TTC549 (cell line): ENCODE measurements around the gene KLF7.

Source experiments
- FAIRE-seq: peaks from 2 replicates; lab custom pipeline; 2012; peaks lifted over from hg19 to GRCh38; lab: Jason Lieb, UNC

The KLF7 gene

GRCh38 chr2:207148020-207148419 is 17.7 kb downstream of the KLF7 start:
- no peak for FAIRE-seq

GRCh38 chr2:207144173-207144785 is 21.5 kb downstream of the KLF7 start:
- FAIRE-seq, result no peak

- no peak for FAIRE-seq
These were observed 22.3 kb downstream of the KLF7 start for GRCh38 chr2:207143215-207144172.

GRCh38 chr2:207142461-207142860 is 23.3 kb downstream of the KLF7 start:
- no peak for FAIRE-seq

GRCh38 chr2:207141386-207141785 is 24.4 kb downstream of the KLF7 start:
- FAIRE-seq, result no peak

- FAIRE-seq, result no peak
These were observed 25.5 kb downstream of the KLF7 start for GRCh38 chr2:207140265-207140664.

- FAIRE-seq, result no peak
These were observed 26.2 kb downstream of the KLF7 start for GRCh38 chr2:207139552-207139951.

- FAIRE-seq, result no peak
These were observed 27.0 kb downstream of the KLF7 start for GRCh38 chr2:207138627-207139297.

- no peak for FAIRE-seq
These were observed 28.0 kb downstream of the KLF7 start for GRCh38 chr2:207137596-207138337.

- FAIRE-seq, result no peak
These were observed 28.9 kb downstream of the KLF7 start for GRCh38 chr2:207136874-207137273.

GRCh38 chr2:207135801-207136457 is 29.8 kb downstream of the KLF7 start:
- FAIRE-seq, result no peak

- FAIRE-seq, result no peak
These were observed 30.4 kb downstream of the KLF7 start for GRCh38 chr2:207135340-207135739.

GRCh38 chr2:207133820-207134519 is 31.8 kb downstream of the KLF7 start:
- no peak for FAIRE-seq

GRCh38 chr2:207133458-207133819 is 32.3 kb downstream of the KLF7 start:
- FAIRE-seq, result no peak

GRCh38 chr2:207132019-207132418 is 33.7 kb downstream of the KLF7 start:
- FAIRE-seq, result no peak

- FAIRE-seq, result no peak
These were observed 34.2 kb downstream of the KLF7 start for GRCh38 chr2:207131594-207131993.

- no peak for FAIRE-seq
These were observed 34.7 kb downstream of the KLF7 start for GRCh38 chr2:207130958-207131521.

- FAIRE-seq, result no peak
These were observed 35.9 kb downstream of the KLF7 start for GRCh38 chr2:207129821-207130220.

- no peak for FAIRE-seq
These were observed 36.9 kb downstream of the KLF7 start for GRCh38 chr2:207128867-207129266.

GRCh38 chr2:207126724-207127308 is 38.9 kb downstream of the KLF7 start:
- no peak for FAIRE-seq
